Iris pigment epithelial cell (primary cell): Measurements from ENCODE around the gene TEX13D.

ENCODE experiments used
- DNase-seq: peaks from one replicate; pipeline ENCODE4 v3.0.0-alpha.2; 2011; ENCODE audit warnings: low read depth

Gene TEX13D

DNA sequence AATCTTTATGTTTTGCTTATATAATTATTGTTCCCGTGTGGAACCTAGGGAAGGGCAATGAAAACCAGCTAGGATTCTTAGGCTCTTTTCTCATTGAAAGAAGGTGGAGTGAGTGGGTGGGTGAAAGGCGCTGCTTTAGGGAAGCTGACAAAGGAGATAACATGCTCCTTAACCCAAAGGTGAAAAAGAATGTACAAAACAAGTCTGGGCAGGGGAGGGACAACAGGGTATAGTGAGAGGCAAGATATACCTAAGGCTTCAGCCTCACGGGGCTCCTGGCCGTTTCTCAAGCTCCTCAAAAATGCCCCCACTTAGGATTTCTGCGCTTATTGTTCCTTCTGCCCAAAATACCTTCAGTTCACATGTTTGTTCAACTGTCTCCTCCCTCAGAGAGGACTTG, 15.7 kb downstream of the TEX13D start:
- DNase-seq, result no peak

DNA sequence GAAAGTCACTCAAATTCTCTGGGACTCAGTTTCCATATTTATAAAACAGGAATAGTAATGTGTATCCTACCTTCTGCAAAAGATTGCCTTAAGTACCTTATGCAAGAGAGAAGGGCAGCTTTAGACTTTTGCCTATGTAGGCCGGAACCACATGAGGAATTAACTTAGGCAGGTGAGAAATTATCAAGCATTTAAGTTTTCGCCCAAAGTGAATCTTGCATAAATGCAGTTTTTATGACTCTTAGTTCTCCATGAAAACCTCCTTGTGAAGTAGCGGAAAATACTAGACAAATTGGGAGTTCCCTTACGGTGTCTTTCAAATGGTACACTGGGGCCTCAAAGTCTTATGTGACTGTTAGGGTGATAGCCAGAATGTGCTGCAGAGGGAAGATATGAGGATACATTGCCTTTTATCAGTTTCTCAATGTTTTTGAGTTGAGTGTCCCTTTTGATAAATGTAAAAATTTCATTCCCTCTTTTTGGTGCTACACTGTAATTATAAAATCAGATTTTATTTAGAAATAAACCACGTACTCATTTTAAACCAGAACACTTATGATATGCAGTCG, 16.5 kb downstream of the TEX13D start:
- no peak for DNase-seq

DNA sequence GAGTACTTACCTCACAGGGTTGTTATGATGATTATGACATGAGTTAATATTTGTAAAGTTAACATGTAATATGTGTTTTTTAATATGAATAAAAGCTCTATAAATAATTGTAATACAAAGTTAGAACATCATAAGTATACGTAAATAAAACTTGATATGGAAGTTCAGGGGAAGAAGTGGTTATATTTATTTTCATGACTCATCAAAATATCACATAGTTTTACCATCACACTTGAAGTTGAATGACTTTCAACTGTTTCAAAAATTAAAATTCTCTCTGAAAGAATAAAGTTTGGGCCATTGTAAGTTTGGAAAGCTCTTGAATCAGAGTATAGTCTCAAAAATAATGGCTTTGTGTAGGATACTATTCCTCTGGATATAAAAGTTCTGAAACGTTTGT, 22.2 kb downstream of the TEX13D start:
- DNase-seq, result no peak

DNA sequence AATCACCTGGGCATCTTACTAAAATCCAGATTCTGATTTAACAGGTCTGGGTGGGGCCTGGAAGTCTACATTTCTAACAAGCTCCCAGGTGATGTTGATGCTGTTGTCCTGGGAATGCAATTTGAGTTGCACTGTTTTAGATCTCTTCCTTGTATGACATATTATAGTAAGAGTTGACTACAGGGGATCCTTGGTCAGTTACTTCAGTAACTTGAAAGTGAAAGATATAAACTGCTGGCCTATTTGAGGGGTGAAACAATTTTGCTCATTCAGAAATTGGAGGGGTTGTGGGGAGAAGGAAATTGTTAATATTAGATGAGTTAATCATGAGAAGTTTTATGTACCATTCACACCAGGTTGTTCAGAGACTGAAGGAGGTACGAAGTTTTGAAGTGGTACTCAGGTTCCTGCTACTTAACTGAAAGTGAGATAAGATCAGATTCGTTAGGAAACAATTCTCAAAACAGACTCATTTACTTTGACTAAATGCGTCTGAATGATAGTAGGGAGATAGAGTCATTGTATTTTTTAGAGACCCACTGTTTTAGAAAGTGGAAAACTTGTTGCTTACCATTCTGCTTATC, 26.4 kb downstream of the TEX13D start:
- DNase-seq, result no peak

DNA sequence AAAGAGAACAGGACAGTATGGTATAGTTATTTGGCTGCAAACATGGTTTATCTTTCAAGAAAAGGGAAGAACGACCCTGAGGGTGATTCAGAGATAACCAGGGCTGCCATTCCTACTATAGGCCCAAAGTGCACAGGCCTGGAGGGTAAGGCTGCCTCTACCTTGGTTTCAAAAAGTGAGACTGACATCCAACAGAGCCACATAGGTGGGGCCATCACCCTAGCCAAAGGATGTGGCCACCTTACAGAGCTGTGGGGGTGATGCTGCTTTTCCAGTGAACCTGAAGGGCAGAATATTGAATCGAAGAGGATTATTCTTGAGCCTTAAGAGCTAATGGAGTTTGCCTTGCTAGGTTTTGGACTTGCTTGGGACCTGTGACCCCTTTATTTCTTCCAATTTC, 29.6 kb downstream of the TEX13D start:
- no peak for DNase-seq

DNA sequence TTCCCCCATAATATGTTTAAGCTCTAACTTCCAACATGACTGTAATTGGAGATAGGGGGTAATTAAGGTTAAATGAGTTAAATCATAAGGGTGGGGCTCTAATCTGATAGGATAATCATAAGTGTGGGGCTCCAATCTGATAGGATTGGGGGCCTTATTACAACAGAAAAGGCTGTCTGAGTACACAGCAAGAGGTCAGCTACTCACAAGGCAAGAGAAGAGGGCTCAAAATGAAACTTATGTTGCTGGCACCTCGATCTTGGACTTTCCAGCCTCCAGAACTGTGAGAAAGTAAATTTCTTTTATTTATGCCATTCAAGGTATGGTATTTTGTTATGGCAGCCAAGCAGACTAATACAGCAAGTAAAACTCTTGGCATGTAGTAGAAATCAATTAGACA, 30.3 kb downstream of the TEX13D start:
- DNase-seq, result no peak

DNA sequence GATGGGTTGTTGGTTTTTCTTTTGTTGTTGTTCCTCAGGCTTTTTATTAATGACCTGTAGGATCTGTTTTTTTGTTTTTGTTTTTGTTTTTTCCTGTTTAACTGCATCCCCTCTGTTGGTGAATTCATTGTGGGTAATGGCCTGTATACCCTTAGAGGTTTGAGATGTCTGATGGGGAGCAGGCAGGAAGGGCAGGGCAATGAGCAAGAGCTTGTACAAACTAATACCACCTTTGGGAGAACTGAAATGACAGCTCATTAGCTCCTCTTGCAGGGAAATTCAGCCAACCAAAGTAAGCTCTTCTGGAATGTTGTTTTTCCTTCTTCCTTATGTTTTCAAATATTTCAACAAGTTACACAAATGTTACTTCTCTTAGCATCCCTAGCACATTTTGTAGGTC, 37.3 kb downstream of the TEX13D start:
- no peak for DNase-seq

DNA sequence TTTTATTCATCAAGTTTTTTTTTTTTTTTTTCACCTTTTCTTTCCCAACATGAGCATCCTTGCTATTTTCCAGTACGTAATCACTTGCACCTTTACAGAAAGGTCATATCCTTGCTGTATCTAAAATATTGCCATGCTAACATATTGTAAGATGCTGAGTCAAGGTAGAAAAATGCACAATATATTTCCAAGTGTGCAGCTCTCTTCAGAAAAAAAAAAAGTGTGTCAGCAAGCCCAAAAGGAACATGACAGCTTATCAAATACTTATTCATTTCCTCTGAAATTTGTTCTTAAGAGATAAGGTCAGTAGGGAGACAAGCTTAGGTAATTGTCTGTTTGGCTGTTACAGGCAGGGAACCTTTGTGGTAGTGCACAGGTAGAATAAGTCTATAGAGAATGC, 40.9 kb downstream of the TEX13D start:
- DNase-seq, result no peak

DNA sequence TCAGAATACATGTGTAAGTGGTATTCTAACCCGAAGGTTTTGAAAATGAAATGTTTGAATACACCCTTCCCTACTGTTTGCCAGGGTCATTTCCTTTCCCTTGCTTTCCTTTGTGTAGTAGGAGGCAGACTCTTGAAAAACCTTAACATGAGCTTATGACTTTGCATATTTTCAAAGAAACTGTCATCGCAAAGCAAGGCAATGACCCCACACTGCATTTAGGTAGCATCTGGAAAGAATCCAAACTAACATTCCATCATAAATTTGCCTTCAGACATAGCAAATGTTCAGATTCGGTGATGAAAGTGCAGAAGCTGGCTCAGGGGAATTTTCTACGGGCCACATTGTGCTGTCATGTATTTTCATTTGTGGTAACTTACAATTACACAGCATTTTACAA, 46.2 kb downstream of the TEX13D start:
- no peak for DNase-seq

DNA sequence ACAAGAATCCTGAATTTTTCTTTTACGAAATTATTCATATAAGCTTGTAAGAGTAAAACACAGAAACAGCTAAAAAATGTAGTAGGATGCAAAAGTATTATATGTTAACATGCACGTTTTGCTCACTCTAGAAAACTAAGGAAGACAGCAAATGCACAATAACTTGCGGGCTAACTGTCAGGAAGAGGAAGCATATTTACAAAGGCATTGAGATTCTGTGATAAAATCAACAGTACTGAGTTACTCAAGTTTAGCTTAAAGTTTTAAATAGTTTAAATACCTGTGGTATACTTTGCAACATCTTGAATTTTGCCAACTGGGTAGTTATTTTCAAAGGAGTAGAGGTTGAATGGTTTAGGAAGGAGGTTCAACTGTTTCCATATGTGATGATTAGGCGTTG, 50.9 kb downstream of the TEX13D start:
- no peak for DNase-seq

DNA sequence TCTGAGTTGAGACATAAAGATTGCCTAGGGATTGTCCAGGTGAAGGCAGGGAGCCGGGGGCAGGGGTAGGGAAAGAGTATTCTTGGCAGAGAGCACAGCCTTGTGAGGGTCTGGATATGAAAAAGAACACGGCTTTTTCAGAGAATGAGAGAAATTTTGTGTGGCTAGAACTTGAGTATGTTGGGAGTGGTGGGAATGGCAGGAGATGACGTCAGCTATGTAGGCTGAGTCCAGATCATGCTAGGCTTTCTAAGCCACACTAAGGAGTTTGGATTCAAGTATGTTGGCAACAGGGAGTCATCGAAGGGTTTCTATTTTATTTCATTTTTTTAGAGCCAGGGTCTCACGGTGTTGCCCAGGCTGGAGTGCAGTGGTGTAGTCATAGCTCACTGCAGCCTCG, 53.9 kb downstream of the TEX13D start:
- DNase-seq, result no peak
